Trophoblast cell (in vitro differentiated cells and primary cell): ENCODE results near the gene SHROOM3.

Experiments
- DNase-seq, 2 donors: peaks; one replicate each; pipeline ENCODE4 v3.0.0-alpha.2; 2016
- H2AFZ ChIP-seq: 2 replicates; pipeline ENCODE4 v1.6.1; 2013; ENCODE audit warnings: low read length, moderate library complexity, mild to moderate bottlenecking; ENCODE audit not compliant: insufficient read depth, poor library complexity
- H2AK5ac ChIP-seq: 2 replicates; pipeline ENCODE4 v1.6.1; 2013; ENCODE audit warnings: mild to moderate bottlenecking, low read length
- H2BK120ac ChIP-seq: 2 replicates; pipeline ENCODE4 v1.6.1; 2013; ENCODE audit warnings: low read length, mild to moderate bottlenecking, moderate library complexity; ENCODE audit not compliant: insufficient read depth, poor library complexity
- H2BK12ac ChIP-seq: 2 replicates; pipeline ENCODE4 v1.6.1; 2013; ENCODE audit warnings: mild to moderate bottlenecking, low read length, moderate library complexity
- H2BK5ac ChIP-seq: 2 replicates; pipeline ENCODE4 v1.6.1; 2013; ENCODE audit warnings: low read length, low read depth, moderate library complexity, mild to moderate bottlenecking; ENCODE audit not compliant: poor library complexity
- H3K14ac ChIP-seq: 2 replicates; pipeline ENCODE4 v1.6.1; 2013; ENCODE audit warnings: mild to moderate bottlenecking, low read length
- H3K18ac ChIP-seq: 2 replicates; pipeline ENCODE4 v1.6.1; 2013; ENCODE audit warnings: mild to moderate bottlenecking, low read length
- H3K23ac ChIP-seq: 2 replicates; pipeline ENCODE4 v1.6.1; 2013; ENCODE audit warnings: low read length
- H3K27ac ChIP-seq: 2 replicates; pipeline ENCODE4 v1.5.1; 2013; ENCODE audit warnings: low read depth, mild to moderate bottlenecking, inconsistent platforms, low read length, moderate library complexity
- H3K27me3 ChIP-seq: 2 replicates; pipeline ENCODE4 v1.6.1; 2013; ENCODE audit warnings: inconsistent platforms, mild to moderate bottlenecking, low read length, moderate library complexity; ENCODE audit not compliant: insufficient read depth
- H3K36me3 ChIP-seq, 2 experiments: 1 replicate in 1 of 2; 2 replicates in 1 of 2; pipeline ENCODE4 v1.6.1; 2013; ENCODE audit warnings: low read length in 2 of 2, mild to moderate bottlenecking in 2 of 2, moderate library complexity in 1 of 2; ENCODE audit not compliant: insufficient read depth in 2 of 2, control insufficient read depth in 1 of 2
- H3K4ac ChIP-seq: 2 replicates; pipeline ENCODE4 v1.6.1; 2013; ENCODE audit warnings: low read depth, mild to moderate bottlenecking, low read length, moderate library complexity
- H3K4me1 ChIP-seq, 2 experiments: 1 replicate in 1 of 2; 2 replicates in 1 of 2; pipeline ENCODE4 v1.6.1; 2013; ENCODE audit warnings: low read length in 2 of 2, mild to moderate bottlenecking in 2 of 2, moderate library complexity in 1 of 2; ENCODE audit not compliant: insufficient read depth in 2 of 2, control insufficient read depth in 1 of 2
- H3K4me2 ChIP-seq: 2 replicates; pipeline ENCODE4 v1.6.1; 2013; ENCODE audit warnings: inconsistent platforms, mild to moderate bottlenecking, low read length, moderate library complexity
- H3K4me3 ChIP-seq: 2 replicates; pipeline ENCODE4 v1.5.1; 2013; ENCODE audit warnings: mild to moderate bottlenecking, low read depth, low read length, inconsistent platforms
- H3K79me1 ChIP-seq: one replicate; pipeline ENCODE4 v1.6.1; 2013; ENCODE audit warnings: low read length
- H3K79me2 ChIP-seq: 2 replicates; pipeline ENCODE4 v1.6.1; 2013; ENCODE audit warnings: low read length, mild to moderate bottlenecking; ENCODE audit not compliant: control insufficient read depth, insufficient read depth, poor library complexity
- H3K9ac ChIP-seq: 2 replicates; pipeline ENCODE4 v1.6.1; 2013; ENCODE audit warnings: mild to moderate bottlenecking, low read length
- H3K9me3 ChIP-seq: 2 replicates; pipeline ENCODE4 v1.6.1; 2013; ENCODE audit warnings: low read depth, mild to moderate bottlenecking, control low read depth, inconsistent platforms, low read length; ENCODE audit not compliant: insufficient read depth
- H4K12ac ChIP-seq: 2 replicates; pipeline ENCODE4 v1.6.1; 2013; ENCODE audit warnings: low read depth, mild to moderate bottlenecking, low read length, moderate library complexity
- H4K8ac ChIP-seq: 2 replicates; pipeline ENCODE4 v1.6.1; 2013; ENCODE audit warnings: low read depth, mild to moderate bottlenecking, low read length, moderate library complexity
- H4K91ac ChIP-seq: one replicate; pipeline ENCODE4 v1.6.1; 2013; ENCODE audit warnings: low read depth, mild to moderate bottlenecking, low read length, moderate library complexity
- WGBS: extraction: QIAGEN DNeasy Blood & Tissue Kit; methylation state at CpG from one replicate; pipeline ENCODE4 v1.1.7; 2013; ENCODE audit warnings: missing lambda C conversion rate; ENCODE audit not compliant: insufficient read length, insufficient coverage; ENCODE audit errors: extremely low coverage; 5-methylcytosine and 5-hydroxymethylcytosine counted together

The SHROOM3 gene

DNA sequence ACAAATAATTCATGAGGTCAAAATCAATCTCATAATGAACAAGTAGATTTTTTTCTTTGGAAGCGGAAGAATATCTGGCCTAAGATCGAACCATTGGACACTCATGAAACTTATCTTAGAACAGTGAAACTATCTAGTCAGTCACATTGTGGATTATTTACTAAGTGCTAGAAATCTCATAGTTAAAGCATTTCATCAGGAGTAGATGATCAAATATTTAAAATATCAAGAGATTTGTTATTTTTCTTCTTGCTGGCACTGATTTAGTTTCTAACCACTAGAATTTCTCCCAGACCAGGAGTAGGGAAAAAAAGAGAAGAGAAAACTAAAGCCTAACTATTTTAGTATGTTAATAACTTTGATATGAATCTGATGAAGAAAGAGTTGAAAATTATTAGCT is 105.5 kb downstream of the SHROOM3 start:
- H3K27ac ChIP-seq = no peak overlapping the region
- no peak for DNase-seq
- no peaks in the 10 kb centered on the region for H3K9me3 ChIP-seq
- H3K4ac ChIP-seq = no peak overlapping the region
- H3K23ac ChIP-seq = no peak overlapping the region
- no peaks in the 10 kb centered on the region for H3K36me3 ChIP-seq
- no peak overlapping the region for H2AK5ac ChIP-seq
- H3K18ac ChIP-seq = no peak overlapping the region
- no peaks in the 10 kb centered on the region for H3K79me2 ChIP-seq
- H3K4me1 ChIP-seq = peaks cover 0 to 4% of the 10 kb centered on the region in 2 experiments
- H4K8ac ChIP-seq = no peak overlapping the region
- no peak overlapping the region for H2BK12ac ChIP-seq
- no peaks in the 10 kb centered on the region for H3K79me1 ChIP-seq
- no CpG with 5 or more reads among the region's 2 CpGs for WGBS
- no peak overlapping the region for H2BK5ac ChIP-seq
- no peaks in the 10 kb centered on the region for H3K27me3 ChIP-seq
- H2BK120ac ChIP-seq = no peak overlapping the region
- H2AFZ ChIP-seq = no peak overlapping the region
- H4K12ac ChIP-seq = no peak overlapping the region
- no peak overlapping the region for H3K4me3 ChIP-seq
- H3K14ac ChIP-seq = no peak overlapping the region
- H3K4me2 ChIP-seq = no peak overlapping the region
- H4K91ac ChIP-seq = no peak overlapping the region
- H3K9ac ChIP-seq = no peak overlapping the region

DNA sequence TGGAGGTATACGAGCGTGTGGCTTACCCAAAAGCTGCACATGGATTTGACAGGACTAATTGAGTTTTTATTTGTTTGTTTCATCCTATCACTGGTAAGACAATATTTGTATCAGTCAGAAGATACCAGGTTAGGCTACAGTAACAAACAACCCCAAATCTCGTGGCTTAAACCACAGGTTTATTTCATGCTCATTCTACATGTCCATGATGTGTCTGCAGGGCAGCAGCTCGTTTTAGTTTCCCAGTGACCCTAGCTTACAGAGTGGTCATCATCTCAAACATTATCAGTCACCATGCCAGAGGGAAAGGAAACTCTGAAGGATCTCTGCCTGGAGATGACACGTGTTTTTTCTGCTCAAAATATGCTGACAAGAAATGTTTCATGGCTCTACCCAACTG is 108.3 kb downstream of the SHROOM3 start:
- H3K36me3 ChIP-seq = no peaks in the 10 kb centered on the region
- no peak overlapping the region for H4K12ac ChIP-seq
- H4K8ac ChIP-seq = no peak overlapping the region
- H2AFZ ChIP-seq = no peak overlapping the region
- WGBS = no CpG with 5 or more reads among the region's 5 CpGs
- no peak overlapping the region for H2AK5ac ChIP-seq
- H3K79me1 ChIP-seq = peaks cover 3% of the 10 kb centered on the region
- no peaks in the 10 kb centered on the region for H3K79me2 ChIP-seq
- H3K9me3 ChIP-seq = no peaks in the 10 kb centered on the region
- no peak overlapping the region for H3K4me2 ChIP-seq
- no peak overlapping the region for H3K4me3 ChIP-seq
- H3K4me1 ChIP-seq = peaks cover 0 to 4% of the 10 kb centered on the region in 2 experiments
- H2BK12ac ChIP-seq = no peak overlapping the region
- no peak overlapping the region for H3K14ac ChIP-seq
- no peak overlapping the region for H3K9ac ChIP-seq
- no peak overlapping the region for H2BK120ac ChIP-seq
- H2BK5ac ChIP-seq = no peak overlapping the region
- no peak overlapping the region for H4K91ac ChIP-seq
- H3K23ac ChIP-seq = no peak overlapping the region
- DNase-seq = no peak
- no peak overlapping the region for H3K4ac ChIP-seq
- no peak overlapping the region for H3K18ac ChIP-seq
- no peak overlapping the region for H3K27ac ChIP-seq
- H3K27me3 ChIP-seq = no peaks in the 10 kb centered on the region

DNA sequence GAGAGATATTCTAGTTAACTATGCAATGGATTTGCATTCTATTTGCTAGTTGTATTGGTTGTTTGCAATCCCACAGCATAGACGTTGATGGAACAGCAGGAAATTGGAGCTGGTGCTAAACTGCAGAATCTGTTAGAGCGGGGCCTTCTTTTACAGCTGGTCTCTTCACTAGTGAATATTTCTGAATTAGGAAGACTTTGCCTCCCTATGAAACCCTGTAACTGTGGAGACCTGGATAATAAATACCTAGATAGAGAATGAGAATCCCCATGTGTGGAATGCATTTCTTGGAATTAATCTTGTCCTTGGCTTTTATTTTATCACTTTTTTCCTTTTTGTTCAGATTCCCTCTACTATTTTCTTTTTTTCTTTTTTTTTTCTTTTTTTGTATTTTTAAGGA is 109.7 kb downstream of the SHROOM3 start:
- H3K9ac ChIP-seq = no peak overlapping the region
- H3K27ac ChIP-seq = no peak overlapping the region
- H3K23ac ChIP-seq = no peak overlapping the region
- no peaks in the 10 kb centered on the region for H3K9me3 ChIP-seq
- no peak overlapping the region for H3K4ac ChIP-seq
- no peak overlapping the region for H4K8ac ChIP-seq
- H3K14ac ChIP-seq = no peak overlapping the region
- no peak overlapping the region for H4K91ac ChIP-seq
- H2AFZ ChIP-seq = no peak overlapping the region
- no peak overlapping the region for H2BK12ac ChIP-seq
- H3K79me1 ChIP-seq = peaks cover 3% of the 10 kb centered on the region
- H4K12ac ChIP-seq = no peak overlapping the region
- H3K79me2 ChIP-seq = no peaks in the 10 kb centered on the region
- no peak for DNase-seq
- no CpG with 5 or more reads among the region's 2 CpGs for WGBS
- H2BK120ac ChIP-seq = no peak overlapping the region
- no peak overlapping the region for H3K4me3 ChIP-seq
- H2AK5ac ChIP-seq = no peak overlapping the region
- H3K27me3 ChIP-seq = no peaks in the 10 kb centered on the region
- H2BK5ac ChIP-seq = no peak overlapping the region
- H3K18ac ChIP-seq = no peak overlapping the region
- H3K36me3 ChIP-seq = no peaks in the 10 kb centered on the region
- peaks cover 0 to 3% of the 10 kb centered on the region in 2 experiments for H3K4me1 ChIP-seq
- no peak overlapping the region for H3K4me2 ChIP-seq

DNA sequence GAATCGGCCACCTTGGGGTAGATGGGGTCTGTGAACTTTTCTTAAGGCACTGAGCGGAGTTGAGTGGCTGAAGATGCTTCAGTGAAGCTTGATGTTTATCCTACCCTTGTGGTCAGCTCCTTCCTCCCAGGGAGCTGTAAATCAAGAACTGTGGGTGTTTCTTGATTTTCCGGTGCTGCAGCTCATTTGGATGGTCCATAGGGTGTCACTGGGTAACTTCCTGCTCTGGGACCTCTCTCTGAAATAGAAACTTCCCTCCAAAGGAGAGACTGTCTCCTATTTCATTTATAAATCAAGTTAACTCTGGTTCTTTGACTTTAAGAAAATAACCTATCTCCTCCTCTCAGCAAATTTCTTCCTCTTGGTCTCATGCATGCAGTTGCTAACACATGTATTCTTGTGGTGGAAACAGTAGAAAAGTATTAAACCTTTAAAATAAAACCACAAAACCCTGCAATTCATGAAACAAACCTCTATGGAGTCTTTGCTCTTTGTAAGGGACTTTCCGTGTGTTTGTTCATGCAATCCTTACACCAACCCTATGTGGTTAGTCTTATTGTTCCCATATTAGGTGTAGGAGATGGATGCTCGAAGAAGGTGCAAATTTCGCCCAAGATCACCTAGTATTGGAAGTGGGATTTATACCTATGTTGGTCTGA is 110.3 kb downstream of the SHROOM3 start:
- Histone ChIP-seq H3K4me2 (no peak overlapping the region), H2BK120ac (no peak overlapping the region), H2AK5ac (no peak overlapping the region), H2BK12ac (no peak overlapping the region), H3K14ac (no peak overlapping the region), H2AFZ (no peak overlapping the region), H4K8ac (no peak overlapping the region), H3K4ac (no peak overlapping the region), H3K4me3 (no peak overlapping the region), H3K9ac (no peak overlapping the region), H4K91ac (no peak overlapping the region), H3K18ac (no peak overlapping the region), H3K9me3 (no peaks in the 10 kb centered on the region), H3K79me1 (peaks cover 3% of the 10 kb centered on the region), H3K4me1 (peaks cover 0 to 2% of the 10 kb centered on the region in 2 experiments), H3K36me3 (no peaks in the 10 kb centered on the region), H3K23ac (no peak overlapping the region), H3K27me3 (no peaks in the 10 kb centered on the region), H2BK5ac (no peak overlapping the region), H3K27ac (no peak overlapping the region), H3K79me2 (no peaks in the 10 kb centered on the region), H4K12ac (no peak overlapping the region)
- WGBS = no CpG with 5 or more reads among the region's 6 CpGs
- no peak for DNase-seq
